Sigmoid colon (tissue), 7 donors: ENCODE results near the gene ARHGAP22. TPM values are rescaled to one million over a fixed set of nuclear protein-coding genes. Genes with fewer than 3 reads are reported as not detected.

Source experiments
- DNase-seq: peaks from one replicate; pipeline ENCODE4 v3.0.0-alpha.2; 2019
- H3K27ac ChIP-seq, 4 donors: fragments of 200-600 bp; sonication (generic); one replicate each; pipeline ENCODE4 v1.5.1; 2016 to 2019; ENCODE audit warnings: mild to moderate bottlenecking in 1 of 4
- H3K27me3 ChIP-seq, 3 donors: fragments of 200-600 bp; sonication (generic); one replicate each; pipeline ENCODE4 v1.5.1; 2019; ENCODE audit warnings: mild to moderate bottlenecking in 1 of 3
- H3K36me3 ChIP-seq, 4 donors: fragments of 200-600 bp; sonication (generic); one replicate each; pipeline ENCODE4 v1.5.1; 2016 to 2019
- H3K4me1 ChIP-seq, 4 donors: fragments of 200-600 bp; sonication (generic); one replicate each; pipeline ENCODE4 v1.5.1; 2017 to 2019
- H3K4me3 ChIP-seq, 4 donors: fragments of 200-600 bp; sonication (generic); one replicate each; pipeline ENCODE4 v1.5.1; 2017 to 2019; ENCODE audit warnings: mild to moderate bottlenecking in 2 of 4, moderate library complexity in 1 of 4
- H3K9me3 ChIP-seq, 4 donors: fragments of 200-600 bp in 3 of 4; sonication (generic) in 3 of 4; one replicate each; pipeline versions ENCODE4 v1.5.1 to v1.6.1; 2013 to 2019
- EP300 ChIP-seq, 4 donors: sonication (generic); formaldehyde crosslinking; IDR thresholded peaks; one replicate each; pipeline ENCODE4 v1.6.1; 2017; ENCODE audit warnings: antibody characterized with exemption in 4 of 4
- POLR2A ChIP-seq, 2 donors: fragments of 450-650 bp; IDR thresholded peaks; one replicate each; pipeline ENCODE4 v1.6.1; 2016; ENCODE audit warnings: antibody characterized with exemption in 2 of 2, mild to moderate bottlenecking in 2 of 2, moderate library complexity in 2 of 2
- POLR2AphosphoS5 ChIP-seq, 4 donors: sonication (generic); formaldehyde crosslinking; IDR thresholded peaks; one replicate each; pipeline ENCODE4 v1.6.1; 2017; ENCODE audit warnings: antibody characterized with exemption in 4 of 4
- WGBS, 2 donors: extraction: QIAGEN DNeasy Blood & Tissue Kit; methylation state at CpG; one replicate each; pipeline ENCODE4 v1.1.7; 2013; 5-methylcytosine and 5-hydroxymethylcytosine counted together
- intact Hi-C: fragments of 100-400 bp; cut with DNase I; formaldehyde crosslinking; loops from one replicate; pipeline ENCODE4 v1.15.1; 2023
- polyA plus RNA-seq, 3 donors: library from polyadenylated mRNA; stranded (reverse); fragments of 200-250 nt; gene quantifications; one replicate each; pipeline ENCODE4 v1.2.3, GENCODE V29; 2013
- total RNA-seq, 4 donors: library from RNA; depleted of rRNA; stranded (reverse); fragments of >200 nt; gene quantifications; one replicate each; pipeline ENCODE4 v1.1.0, GENCODE V29; 2016
- TF ChIP-seq, protein P1 (sequence below), 4 experiments: fragments of 450-650 bp in 3 of 4; fragments of 200-600 bp in 1 of 4; IDR thresholded peaks; one replicate each; pipeline ENCODE4 v1.5.1; 2016 to 2019; ENCODE audit warnings: antibody characterized with exemption in 4 of 4, mild to moderate bottlenecking in 3 of 4, moderate library complexity in 2 of 4
- donor health status: healthy with polysubstance abuse.
- donor health status: Bipolar disorder and iron deficiency.
- donor health status: healthy.

Gene ARHGAP22
- total and polyA plus RNA-seq, 7 donors: 1.2 to 6.4 (median 3.1) TPM

DNA sequence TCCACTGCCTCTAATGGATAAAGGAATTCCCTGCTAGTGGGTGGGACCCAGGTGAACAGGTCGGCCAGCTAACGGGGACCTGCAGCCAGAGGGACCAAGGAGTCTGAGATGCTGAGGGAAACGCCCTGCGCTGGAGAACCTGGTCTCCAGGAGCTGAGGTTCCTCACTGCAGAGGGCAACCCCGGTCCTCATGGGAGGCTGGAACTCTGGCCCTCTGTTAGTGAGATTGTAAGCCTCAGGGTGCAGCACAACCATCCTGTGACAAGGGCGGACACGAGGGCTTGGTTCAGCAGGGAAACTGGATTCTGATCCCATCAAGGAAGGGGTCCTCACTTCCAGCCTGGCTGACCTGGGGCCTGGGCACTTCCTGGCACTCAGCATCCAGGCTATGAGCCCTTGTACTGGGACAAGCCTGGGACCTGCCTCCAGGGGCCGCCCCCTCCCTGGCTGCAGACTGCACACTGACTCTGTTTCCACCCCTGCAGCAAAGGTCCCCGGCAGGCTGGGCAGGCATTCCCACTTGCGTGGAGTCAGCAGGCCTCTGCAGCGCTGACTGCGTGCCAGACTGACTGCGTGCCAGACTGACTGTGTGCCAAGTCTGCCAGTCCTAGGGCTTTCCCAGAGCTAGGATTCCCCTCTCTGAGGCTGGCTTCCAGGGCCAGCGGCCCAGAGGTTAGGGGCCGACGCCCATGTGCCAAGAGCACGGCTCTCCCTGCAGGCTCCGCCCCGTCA lies 155.2 kb downstream of the ARHGAP22 start:
- TF ChIP-seq POLR2A (IDR thresholded peaks at IDR 0.05) (no peak), EP300 (IDR thresholded peaks at IDR 0.05) (no peak), POLR2AphosphoS5 (IDR thresholded peaks at IDR 0.05) (no peak)

GRCh38 chr10:48448796-48449195 lies 156.1 kb downstream of the ARHGAP22 start:
- no peak for TF ChIP-seq POLR2AphosphoS5 (IDR thresholded peaks at IDR 0.05)
- no peak for TF ChIP-seq EP300 (IDR thresholded peaks at IDR 0.05)
- TF ChIP-seq POLR2A (IDR thresholded peaks at IDR 0.05): no peak
- TF ChIP-seq, protein P1, sequence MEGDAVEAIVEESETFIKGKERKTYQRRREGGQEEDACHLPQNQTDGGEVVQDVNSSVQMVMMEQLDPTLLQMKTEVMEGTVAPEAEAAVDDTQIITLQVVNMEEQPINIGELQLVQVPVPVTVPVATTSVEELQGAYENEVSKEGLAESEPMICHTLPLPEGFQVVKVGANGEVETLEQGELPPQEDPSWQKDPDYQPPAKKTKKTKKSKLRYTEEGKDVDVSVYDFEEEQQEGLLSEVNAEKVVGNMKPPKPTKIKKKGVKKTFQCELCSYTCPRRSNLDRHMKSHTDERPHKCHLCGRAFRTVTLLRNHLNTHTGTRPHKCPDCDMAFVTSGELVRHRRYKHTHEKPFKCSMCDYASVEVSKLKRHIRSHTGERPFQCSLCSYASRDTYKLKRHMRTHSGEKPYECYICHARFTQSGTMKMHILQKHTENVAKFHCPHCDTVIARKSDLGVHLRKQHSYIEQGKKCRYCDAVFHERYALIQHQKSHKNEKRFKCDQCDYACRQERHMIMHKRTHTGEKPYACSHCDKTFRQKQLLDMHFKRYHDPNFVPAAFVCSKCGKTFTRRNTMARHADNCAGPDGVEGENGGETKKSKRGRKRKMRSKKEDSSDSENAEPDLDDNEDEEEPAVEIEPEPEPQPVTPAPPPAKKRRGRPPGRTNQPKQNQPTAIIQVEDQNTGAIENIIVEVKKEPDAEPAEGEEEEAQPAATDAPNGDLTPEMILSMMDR (IDR thresholded peaks at IDR 0.05): no peak
- intact Hi-C loops: no loop called here

More for the DNA sequence above, 155.2 kb downstream of the ARHGAP22 start:
- no peak overlapping the region for H3K4me3 ChIP-seq
- intact Hi-C loops: no loop called here
- DNase-seq: peak; percentile 52
- H3K27me3 ChIP-seq: no peaks in the 10 kb centered on the region
- no peaks in the 10 kb centered on the region for H3K4me1 ChIP-seq
- no peak overlapping the region for H3K27ac ChIP-seq
- H3K9me3 ChIP-seq: no peaks in the 10 kb centered on the region
- 77 to 86% methylated on average over 19 of the region's 19 CpGs for WGBS, 2 donors
- no peaks in the 10 kb centered on the region for H3K36me3 ChIP-seq

DNA sequence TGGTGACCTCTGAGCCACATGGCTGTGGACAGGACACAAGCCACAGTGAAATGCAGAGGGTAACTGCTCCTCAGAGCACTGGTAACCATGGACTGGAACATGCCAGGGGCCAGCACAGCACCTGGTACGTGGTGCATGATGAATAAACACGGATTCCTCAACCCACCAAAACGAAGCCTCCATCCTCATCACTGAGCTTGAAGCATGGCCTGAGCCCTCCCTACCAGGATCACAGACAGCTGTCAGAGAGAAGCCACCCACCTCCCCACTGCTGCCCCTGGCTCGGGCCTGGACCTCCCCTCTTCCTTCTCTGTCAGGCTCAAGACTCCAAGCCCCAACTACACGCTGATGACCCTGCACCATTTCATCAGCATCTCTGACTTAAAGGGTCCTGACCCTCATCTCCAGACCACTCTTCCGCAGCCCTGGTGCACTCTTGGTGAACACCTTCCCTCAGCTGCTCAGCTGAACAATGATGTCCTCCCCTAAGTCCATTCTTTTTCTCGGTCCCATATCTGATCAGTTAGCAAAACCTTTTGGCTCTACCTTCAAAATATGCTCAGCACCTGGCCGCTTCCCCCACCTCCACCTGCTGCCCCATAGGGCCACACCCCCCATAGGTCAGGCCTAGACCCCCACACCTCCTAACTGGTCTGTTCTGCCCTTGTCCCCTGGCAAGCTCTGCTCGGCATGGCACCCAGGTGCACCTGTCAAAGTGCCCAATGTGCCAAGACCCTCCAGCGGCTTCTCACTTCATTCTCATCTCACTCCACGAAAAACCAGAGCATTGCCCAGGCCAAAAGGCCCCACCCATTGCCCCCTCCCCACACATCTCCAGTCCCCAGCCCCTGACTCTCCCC lies 157.3 kb downstream of the ARHGAP22 start:
- Histone ChIP-seq H3K27me3 (no peaks in the 10 kb centered on the region), H3K36me3 (no peaks in the 10 kb centered on the region), H3K27ac (no peak overlapping the region), H3K9me3 (no peaks in the 10 kb centered on the region), H3K4me3 (no peak overlapping the region), H3K4me1 (no peaks in the 10 kb centered on the region)
- TF ChIP-seq, protein P1 (IDR thresholded peaks at IDR 0.05): no peak
- TF ChIP-seq POLR2AphosphoS5 (IDR thresholded peaks at IDR 0.05): no peak
- TF ChIP-seq POLR2A (IDR thresholded peaks at IDR 0.05): no peak
- TF ChIP-seq EP300 (IDR thresholded peaks at IDR 0.05): no peak
- WGBS, 2 donors: 81 to 89% methylated on average over 11 of the region's 11 CpGs
- intact Hi-C loops: no loop called here
- DNase-seq: no peak

More at GRCh38 chr10:48448796-48449195, 156.1 kb downstream of the ARHGAP22 start:
- Histone ChIP-seq H3K27me3 (no peaks in the 10 kb centered on the region), H3K4me3 (no peak overlapping the region), H3K36me3 (no peaks in the 10 kb centered on the region), H3K4me1 (no peaks in the 10 kb centered on the region), H3K9me3 (no peaks in the 10 kb centered on the region), H3K27ac (no peak overlapping the region)
- no peak for DNase-seq
- whole genome bisulfite sequencing, 2 donors: 95% methylated on average over 4 of the region's 4 CpGs

DNA sequence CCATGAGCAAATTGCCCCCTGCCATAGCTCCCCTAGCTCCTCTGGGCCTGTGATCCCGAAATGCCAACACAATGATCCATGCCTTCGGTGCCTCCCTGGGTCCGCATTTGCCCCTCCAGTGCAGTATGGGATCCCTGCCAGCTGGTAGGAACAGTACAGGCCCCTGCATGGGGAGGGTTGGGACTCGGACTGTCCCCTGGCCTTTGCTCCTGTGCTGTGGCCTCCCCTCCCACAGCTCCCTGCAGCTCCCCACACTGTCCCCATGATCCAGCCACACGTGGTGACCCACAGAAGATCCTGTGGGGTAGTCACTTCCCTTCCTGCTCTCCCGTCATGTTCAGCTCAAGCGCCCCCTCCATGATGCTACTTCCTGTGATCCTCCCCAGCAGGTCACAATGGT lies 158.1 kb downstream of the ARHGAP22 start:
- H3K4me3 ChIP-seq: no peak overlapping the region
- no peak overlapping the region for H3K27ac ChIP-seq
- intact Hi-C loops: no loop called here
- H3K36me3 ChIP-seq: no peaks in the 10 kb centered on the region
- no peaks in the 10 kb centered on the region for H3K9me3 ChIP-seq
- H3K27me3 ChIP-seq: no peaks in the 10 kb centered on the region
- 81% methylated on average over 7 of the region's 7 CpGs for WGBS, 2 donors
- H3K4me1 ChIP-seq: no peaks in the 10 kb centered on the region
- no peak for DNase-seq
- TF ChIP-seq, protein P1 (IDR thresholded peaks at IDR 0.05): no peak
- no peak for TF ChIP-seq POLR2AphosphoS5 (IDR thresholded peaks at IDR 0.05)
- TF ChIP-seq EP300 (IDR thresholded peaks at IDR 0.05): no peak
- no peak for TF ChIP-seq POLR2A (IDR thresholded peaks at IDR 0.05)

- H3K4me1 ChIP-seq: no peaks in the 10 kb centered on the region
- no peak overlapping the region for H3K4me3 ChIP-seq
- H3K9me3 ChIP-seq: no peaks in the 10 kb centered on the region
- intact Hi-C loops: no loop called here
- H3K36me3 ChIP-seq: no peaks in the 10 kb centered on the region
- no peak for DNase-seq
- no peak overlapping the region for H3K27ac ChIP-seq
- WGBS, 2 donors: 79 to 85% methylated on average over 7 of the region's 7 CpGs
- TF ChIP-seq, protein P1 (IDR thresholded peaks at IDR 0.05): no peak
- TF ChIP-seq POLR2A (IDR thresholded peaks at IDR 0.05) (no peak), EP300 (IDR thresholded peaks at IDR 0.05) (no peak), POLR2AphosphoS5 (IDR thresholded peaks at IDR 0.05) (no peak)
- H3K27me3 ChIP-seq: no peaks in the 10 kb centered on the region
These were observed 158.9 kb downstream of the ARHGAP22 start for GRCh38 chr10:48445932-48446331.
